SHP77 (cell line): ENCODE measurements around the gene AFP.

Experiments used
- DNase-seq, 2 experiments: peaks; one replicate each; lab custom pipeline; 2025; lab: John Stamatoyannopoulos, UW

AFP gene

GRCh38 chr4:73460913-73461522 lies 25.0 kb downstream of the AFP start:
- DNase-seq = no peak

- DNase-seq = no peak
These were observed 32.1 kb downstream of the AFP start for GRCh38 chr4:73468170-73468569.

DNA sequence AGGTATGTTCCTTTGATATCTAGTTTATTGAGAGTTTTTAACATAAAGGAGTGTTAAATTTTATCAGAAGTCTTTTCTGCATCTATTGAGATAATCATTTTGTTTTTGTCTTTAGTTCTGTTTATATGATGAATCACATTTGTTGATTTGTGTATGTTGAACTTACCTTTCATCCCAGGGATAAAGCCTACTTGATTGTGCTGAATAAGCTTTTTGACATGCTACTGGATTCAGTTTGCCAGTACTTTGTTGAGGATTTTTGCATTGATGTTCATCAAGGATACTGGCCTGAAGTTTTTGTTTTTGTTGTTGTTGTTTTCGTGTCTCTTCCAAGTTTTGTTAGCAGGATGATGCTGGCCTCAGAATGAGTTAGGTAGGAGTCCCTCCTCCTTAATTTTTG lies 34.7 kb downstream of the AFP start:
- no peak for DNase-seq

GRCh38 chr4:73477176-73477575 lies 41.2 kb downstream of the AFP start:
- DNase-seq = no peak

- DNase-seq = no peak
These were observed 43.3 kb downstream of the AFP start for GRCh38 chr4:73479323-73479722.

DNA sequence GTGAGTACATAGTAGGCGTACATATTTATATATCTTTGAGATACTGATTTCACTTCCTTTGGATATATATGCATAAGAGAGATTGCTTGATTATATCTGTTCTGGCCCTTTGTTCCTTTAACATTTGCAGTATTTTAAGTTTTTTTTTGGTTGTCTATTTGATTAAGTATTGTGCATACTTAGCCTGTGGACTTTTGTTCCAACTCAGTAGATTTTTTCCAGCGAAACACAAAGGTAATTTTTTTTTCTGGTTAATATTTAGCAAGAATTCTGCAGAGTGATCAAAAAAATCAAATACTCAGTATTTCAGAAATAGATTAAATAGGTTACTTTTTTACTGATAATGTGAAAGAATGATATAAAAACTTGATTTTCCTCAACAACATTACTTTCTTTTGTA lies 45.3 kb downstream of the AFP start, which contains the start of gene AFM:
Gene AFM, plus strand, starts transcription at position 388 of the 400 bp plus-strand sequence. CDS start 31 bp downstream, outside the sequence.
- DNase-seq = no peak

GRCh38 chr4:73485085-73485484 lies 49.1 kb downstream of the AFP start:
- DNase-seq = no peak

GRCh38 chr4:73485596-73485995 lies 49.6 kb downstream of the AFP start:
- no peak for DNase-seq

DNA sequence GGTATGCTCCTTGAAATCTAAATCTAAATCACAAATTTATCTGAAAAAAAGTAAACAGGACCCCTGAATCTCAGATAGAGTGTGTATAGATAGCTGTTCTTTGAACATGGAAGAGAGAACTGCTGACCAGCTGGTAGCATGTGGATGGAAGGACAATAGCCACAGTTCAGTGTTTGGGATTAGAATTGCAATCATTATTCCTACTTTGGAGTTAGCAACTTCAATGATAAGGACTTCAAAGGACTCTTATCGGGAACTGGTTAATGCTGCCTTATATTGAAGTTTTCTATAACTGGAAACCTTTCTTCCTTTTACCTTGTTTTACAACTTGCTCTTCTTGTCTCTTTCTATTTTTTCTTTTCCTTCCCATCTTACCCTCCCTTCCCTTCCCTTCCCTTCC lies 50.5 kb downstream of the AFP start:
- no peak for DNase-seq

DNA sequence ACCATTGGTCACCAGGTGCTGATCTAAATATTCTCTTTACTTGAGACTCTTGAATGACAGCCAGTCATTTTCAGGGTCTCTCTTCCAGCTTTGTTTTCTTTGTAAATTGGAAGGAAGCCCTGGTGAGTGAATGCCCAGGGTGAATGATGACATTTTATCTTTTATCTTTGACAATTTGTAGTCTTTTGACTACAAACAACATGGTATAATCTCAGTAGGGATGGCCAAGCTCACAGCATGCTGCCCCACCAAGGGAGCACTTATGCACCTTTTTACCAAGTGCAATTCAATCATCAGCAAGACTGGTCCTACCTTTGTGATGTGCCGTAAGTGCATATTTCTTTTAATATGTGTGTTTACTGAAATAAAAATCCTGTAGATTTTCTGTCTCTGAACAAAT lies 51.2 kb downstream of the AFP start:
- no peak for DNase-seq

- no peak for DNase-seq
These were observed 64.2 kb downstream of the AFP start for GRCh38 chr4:73499996-73500765.

GRCh38 chr4:73501664-73502265 lies 65.7 kb downstream of the AFP start:
- no peak for DNase-seq

GRCh38 chr4:73505567-73505966 lies 69.5 kb downstream of the AFP start:
- DNase-seq = no peak
